WI38 (cell line): ENCODE data around the gene HMCES.

Source experiments
- H3K4me3 ChIP-seq: 2 replicates; pipeline ENCODE4 v1.5.1; 2011; ENCODE audit warnings: low read depth, mild to moderate bottlenecking, control low read depth, low read length
- CTCF ChIP-seq: IDR thresholded peaks from 2 replicates; pipeline ENCODE4 v1.5.1; 2012; ENCODE audit warnings: low read depth, mild to moderate bottlenecking, control low read depth, low read length

The HMCES gene

DNA sequence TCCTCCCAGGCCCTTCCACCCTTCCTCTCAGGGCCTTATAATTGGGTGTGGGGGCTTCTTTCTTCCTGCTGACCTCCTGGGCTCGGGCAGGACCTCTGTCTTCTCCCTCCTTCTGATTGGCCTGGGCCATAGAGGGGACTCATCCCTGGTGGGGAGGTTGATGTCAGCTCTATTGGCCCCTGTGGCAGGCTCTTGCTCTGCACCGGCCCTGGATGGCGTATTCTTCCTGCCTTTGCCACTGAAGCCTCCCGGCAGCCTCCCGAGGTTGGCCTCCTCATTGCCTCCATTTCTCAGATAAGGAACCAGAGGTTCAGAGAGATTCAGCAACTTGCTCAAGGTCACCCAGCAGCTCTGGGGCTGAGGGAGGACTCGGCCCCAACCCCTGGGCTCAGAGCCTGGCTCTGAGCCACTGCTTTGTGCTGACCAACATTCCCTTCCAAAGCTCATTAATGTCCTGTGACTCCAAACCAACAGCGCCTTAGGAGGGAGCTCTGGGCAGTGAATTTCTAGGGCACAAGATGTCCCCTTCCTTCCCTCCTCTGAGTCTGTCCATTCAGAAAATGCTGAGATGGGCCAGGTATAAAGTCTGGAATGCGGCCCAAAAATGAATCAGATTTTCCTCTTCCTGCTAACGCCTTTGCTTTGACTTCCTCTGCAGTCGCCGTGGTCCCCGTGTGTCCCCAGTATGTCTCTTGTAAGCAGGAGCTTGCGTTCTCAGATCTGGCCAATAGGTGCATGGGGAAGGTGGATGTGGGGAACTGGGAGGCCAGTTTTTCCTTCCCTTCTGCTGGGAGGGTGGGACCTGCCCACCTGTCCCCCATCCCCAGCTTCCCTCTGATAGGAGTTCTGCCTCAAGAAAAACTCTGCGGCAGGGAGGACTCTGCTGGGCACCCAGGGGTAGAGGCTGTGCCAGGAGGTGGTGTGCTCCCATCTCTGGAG, 74.2 kb downstream of the HMCES start:
- no peak overlapping the region for H3K4me3 ChIP-seq
- no peak for TF ChIP-seq CTCF

- no peak for TF ChIP-seq CTCF
- H3K4me3 ChIP-seq = no peak overlapping the region
Measured at GRCh38 chr3:129353589-129353941, 74.9 kb downstream of the HMCES start.
